Dermis microvascular lymphatic vessel endothelial cell (primary cell): ENCODE measurements around the gene RAB3D. TPM values are rescaled to one million over a fixed set of nuclear protein-coding genes. Genes with fewer than 3 reads are reported as not detected.
"Not testable (repeated sequence)": the region's sequence is repeated elsewhere in the genome, so short reads cannot be mapped to it uniquely, and the experiment has no call there.

Experiments
- DNase-seq, 2 donors: peaks; one replicate each; pipeline versions ENCODE4 v3.0.0 to v3.0.0-alpha.2; 2010; ENCODE audit warnings: low read depth in 2 of 2
- total RNA-seq: library from RNA; depleted of rRNA; stranded (reverse); fragments of >200 nt; gene quantifications from 2 replicates; pipeline ENCODE4 v1.2.1, GENCODE V29; 2014

The RAB3D gene
- total RNA-seq, 1 donor from 2014 or later, result 34.7 TPM

DNA sequence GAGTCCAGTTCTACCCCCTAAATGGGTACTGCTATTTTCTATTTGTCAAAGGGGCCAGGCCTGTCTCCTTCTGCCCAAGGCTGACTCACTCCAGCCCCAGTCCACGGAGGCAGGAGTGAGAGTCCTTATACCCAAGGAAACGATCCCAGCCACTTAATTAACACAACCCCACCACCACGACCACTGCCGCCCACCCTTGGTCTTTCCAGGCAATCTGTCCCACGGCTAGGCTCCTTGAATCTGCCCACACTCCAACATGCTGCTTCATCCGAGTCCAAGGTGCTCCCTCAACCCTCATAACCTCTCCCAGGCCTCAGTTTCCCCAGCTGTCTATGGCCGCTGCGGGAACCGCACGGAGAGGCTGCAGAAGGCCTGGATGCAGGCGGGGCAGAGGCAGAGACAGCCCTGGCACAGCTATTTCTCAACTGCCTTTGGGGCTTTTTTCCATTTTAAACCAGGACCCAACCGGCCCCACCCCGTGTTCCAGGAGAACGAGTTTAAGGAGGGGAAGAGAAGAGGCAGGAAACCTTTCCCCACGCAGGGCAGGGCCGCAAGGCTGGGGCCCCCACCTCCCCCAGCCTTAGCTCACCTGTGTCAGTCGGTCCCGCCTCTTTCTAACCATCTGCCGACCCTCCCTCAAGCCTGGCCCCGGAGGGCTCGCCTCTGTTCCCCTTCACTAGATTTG is 746 bp downstream of the RAB3D start:
- DNase-seq, result no peak

DNA sequence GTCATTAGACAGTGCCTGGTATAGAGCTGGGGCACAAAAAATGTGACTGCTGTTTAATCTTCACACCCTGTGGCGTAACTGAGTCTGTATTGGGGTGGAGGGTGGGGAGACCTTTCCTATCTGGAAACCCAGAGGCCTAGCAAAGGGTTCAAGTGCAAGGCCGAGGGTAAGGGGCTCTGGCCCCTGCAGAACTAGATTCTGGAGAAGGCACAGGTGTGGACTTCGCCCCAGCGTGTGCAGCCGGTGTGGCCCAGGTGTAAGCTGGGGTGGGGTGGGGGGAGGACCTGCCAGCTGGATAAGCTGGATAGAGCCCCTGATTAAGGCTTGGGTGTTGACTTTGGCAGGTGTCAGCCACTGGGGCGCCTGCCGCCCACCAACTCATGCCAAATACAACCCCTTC is 1.3 kb downstream of the RAB3D start:
- no peak for DNase-seq

DNA sequence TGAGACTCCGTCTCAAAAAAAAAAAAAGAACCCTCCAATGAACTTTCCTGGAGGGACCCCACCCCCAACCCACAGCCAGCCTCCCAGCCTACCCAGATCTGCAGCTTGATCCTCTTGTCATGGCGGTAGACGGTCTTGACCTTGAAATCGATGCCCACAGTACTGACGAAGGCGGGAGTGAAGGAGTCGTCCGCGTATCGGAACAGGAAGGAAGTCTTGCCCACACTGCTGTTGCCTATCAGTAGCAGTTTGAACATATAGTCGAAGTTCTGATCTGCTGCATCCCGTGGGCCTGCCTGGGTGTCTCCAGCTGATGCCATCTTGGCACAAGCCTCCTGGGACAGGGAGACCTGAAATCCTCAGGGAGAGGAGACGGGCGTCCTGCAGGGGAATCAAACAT is 2.4 kb downstream of the RAB3D start:
- no peak for DNase-seq

DNA sequence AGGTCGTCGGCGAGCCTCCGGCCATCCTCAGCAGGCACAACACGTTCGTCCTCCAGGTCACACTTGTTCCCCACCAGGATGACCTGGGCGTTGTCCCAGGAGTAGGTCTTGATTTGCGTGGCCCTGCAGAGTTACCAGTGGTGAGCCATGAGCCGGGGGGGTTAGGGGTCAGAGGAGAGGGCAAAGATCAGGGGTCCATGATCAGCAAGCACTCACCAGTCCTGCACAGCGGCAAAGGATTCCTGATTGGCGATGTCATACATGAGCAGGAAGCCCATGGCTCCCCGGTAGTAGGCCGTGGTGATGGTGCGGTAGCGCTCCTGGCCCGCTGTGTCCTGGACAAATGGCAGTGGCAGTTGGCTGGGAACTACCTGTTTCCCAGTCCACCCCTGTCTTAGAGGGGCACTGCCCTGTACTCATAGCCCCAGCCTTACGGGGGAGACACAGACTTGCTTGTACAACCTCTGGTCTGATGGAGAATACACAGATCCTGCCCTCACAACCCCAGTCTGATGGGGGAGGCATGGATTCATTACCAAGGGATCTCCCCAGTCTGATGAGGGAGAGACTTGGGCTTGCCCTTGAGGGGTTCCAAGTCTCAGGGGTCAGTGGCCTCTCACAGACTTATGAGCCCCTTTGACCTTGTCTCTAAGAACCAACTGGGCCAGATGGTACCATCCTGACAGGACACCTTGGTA is 3.9 kb downstream of the RAB3D start:
- DNase-seq, result no peak

DNA sequence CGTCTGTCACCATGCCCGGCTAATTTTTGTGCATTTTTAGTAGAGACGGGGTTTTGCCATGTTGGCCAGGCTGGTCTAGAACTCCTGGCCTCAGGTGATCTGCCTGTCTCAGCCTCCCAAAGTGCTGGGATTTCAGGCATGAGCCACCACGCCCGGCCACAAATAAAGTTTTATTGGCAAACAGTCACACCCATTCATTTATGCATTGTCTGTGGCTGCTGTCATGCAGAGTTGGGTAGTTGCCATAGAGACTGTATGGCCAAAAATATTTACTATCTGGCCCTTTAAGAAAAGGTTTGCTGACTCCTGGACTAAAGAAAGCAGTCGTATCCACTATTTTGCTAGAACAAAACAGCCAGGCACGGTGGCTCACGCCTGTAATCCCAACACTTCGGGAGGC is 5.6 kb downstream of the RAB3D start:
- not testable (repeated sequence) for DNase-seq

DNA sequence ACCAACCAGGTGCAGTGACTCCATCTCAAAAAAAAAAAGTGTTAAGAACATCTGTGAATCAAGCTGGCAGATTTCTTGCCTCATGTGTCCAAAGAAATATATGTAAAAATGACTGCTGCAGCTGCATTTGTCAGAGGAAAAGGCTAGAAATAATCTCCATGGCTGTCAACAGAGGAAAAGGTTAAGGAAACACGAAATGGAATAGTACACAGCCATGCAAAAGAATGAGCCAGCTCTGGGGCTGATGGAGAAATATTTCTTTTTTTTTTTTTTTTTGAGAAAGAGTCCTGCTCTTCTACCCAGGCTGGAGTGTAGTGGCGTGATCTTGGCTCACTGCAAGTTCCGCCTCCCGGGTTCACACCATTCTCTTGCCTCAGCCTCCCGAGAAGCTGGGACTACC is 6.6 kb downstream of the RAB3D start:
- DNase-seq, result no peak

DNA sequence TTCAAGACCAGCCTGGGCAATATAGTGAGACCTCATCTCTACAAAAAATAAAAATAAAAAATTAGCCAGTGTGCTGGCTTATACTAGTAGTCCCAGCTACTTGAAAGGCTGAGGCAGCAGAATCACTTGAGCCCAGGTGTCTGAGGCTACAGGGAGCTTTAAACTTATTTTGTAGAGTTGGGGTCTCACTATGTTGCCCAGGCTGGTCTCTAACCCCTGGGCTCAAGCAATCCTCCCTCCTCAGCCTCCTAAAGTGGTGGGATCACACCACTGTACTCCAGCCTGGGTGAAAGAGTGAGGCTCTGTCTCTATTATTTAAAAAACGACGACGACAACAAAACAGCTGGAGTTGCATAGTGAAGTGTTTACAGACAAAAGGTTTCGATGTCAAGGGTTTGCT is 8.0 kb downstream of the RAB3D start:
- no peak for DNase-seq

DNA sequence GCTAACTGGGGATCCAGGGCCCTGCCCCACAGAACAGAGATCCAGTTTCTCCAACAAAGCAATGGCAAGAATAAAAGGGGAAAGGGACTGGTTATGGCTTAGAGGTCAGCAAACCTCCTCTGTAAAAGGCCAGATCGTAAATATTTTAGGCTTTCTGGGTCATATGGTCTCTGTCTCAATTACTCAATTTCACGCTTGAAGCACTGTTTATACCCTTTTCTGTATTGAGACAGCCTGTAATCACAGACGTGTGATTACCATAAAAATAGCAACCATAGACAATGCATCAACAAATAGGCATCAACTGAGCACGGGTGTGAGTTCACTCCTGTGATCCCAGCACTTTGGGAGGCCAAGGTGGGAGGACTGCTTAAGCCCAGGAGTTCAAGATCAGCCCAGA is 9.3 kb downstream of the RAB3D start:
- DNase-seq, result no peak

DNA sequence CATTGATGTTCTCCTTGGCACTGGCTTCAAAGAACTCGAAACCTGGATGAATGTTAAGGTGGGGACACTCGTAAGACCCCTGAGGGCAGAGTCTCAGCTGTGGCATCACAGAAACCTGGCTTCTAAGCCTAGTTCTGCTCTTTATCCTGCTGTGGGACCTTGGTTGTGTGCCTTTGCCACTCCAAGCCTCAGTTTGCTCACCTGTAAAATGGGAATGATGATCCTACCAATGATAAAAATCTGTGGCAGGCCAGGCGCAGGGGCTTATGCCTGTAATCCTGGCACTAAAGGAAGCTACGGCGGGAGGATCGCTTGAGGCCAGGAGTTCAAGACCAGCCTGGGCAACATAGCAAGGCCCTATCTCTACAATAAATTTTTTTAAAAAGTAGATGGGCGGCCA is 13.9 kb downstream of the RAB3D start:
- no peak for DNase-seq

DNA sequence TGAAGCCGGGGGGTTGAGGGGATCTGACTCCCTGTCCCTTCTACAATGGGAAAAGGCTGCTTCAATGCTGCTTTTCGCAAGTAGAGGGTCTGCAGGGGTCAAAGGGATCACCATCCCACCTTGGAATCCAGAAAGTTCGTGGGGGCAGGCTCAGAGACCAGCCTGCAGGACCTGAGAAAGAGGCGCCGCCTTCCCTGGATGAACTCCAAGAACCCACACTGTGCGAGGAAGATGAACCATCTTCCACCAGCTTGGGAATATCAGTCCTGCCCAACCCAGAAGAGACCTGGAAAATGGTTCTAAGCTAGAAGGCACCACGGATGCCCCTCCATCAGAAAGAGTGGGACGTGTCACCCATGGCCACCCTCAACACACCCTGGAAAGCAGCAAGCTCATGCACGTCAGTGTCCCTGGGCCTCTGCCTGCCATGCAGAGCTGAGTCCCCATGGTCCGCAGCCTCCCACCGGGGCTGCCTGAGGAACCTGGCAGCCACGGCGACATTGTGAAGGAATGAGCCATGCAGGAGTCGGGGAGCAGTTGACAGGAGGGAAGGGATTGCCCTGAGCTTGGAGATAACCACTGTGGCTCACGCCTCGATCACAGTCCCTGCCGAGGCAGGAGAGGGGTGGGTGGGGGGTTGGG is 14.6 kb downstream of the RAB3D start:
- DNase-seq, result no peak

DNA sequence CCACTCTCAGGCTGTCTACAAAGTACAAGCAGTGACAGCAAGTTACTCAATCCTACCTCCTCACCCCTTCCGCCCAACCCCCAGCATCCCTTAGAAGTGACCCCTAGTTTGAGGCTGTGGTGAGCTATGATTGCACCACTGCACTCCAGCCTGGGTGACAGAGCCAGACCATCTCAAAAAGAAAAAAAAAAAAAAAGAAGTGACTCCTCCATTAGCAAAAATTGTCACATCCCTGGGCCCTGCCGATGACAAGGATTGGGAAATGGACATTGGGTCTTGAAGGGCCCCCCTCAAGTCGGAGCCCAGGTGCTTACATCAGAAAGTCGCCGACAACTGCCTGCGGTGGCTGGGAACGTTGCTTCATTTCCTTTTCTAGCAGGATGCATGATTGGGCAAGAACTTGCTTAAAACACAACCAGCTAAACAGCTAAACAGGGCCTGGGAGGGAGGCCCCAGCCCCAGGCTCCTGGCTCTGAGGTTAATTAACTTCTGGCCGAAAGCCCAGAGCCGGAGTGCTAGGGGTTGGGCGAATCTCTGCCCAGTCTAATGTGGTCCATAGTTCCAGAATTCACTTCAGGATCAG is 15.3 kb downstream of the RAB3D start:
- peak; percentile 65 to 78 for DNase-seq

DNA sequence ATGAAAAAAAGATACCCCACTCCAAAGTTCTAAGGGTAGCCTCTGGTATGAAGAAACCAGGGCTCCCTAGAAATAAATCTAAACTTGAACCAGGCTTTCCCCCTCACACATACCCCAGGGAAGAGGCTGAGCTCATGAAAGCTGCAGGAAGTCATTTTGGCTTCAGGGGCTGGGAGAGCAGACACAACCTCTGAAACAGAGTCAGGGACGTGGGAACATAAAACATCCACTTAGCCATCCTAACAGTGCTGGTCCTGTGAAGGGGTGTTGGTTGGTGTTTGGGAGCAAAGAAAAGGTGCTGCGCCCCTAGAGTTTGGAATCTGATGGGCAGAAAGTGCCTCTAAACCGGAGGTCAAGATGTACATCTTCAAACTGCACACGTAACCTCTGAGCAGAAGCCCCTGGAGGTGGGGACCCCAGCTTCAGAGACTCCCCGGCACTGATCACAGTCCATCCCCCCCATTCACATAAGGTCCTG is 15.8 kb downstream of the RAB3D start:
- DNase-seq, result no peak

DNA sequence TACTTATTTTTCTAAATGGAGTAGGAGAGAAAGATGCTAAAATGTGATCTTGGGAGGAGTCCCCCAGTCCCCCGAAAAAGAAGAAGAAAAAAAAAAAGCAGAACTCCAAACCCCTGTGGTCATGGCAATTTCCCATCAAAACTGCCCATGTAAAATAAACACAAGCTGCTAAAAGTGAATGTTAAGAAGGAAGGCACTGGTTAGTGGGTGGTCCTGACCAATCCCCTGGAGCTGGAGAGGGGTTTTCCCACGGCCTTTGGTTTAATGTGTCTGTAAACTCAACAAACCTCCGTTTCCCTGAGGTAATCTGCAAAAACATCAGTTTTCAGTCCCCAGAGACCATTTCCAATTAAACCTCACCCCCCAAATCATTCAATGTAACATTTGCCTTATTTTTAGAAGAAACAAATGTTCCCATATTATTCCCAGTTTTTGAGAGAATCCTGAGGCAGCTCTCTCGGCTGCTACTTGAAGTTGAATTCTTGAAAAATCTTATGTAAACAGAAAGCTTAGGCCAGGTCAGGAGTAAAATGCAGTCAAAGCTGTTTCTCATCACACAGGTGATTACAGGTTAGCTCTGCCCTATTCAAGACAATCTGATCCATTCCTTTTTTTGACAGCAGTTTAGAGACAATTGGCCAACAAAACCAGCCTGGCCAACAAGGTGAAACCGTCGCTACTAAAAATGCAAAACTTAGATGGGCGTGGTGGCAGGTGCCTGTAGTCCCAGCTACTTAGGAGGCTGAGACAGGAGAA is 17.0 kb downstream of the RAB3D start:
- no peak for DNase-seq

DNA sequence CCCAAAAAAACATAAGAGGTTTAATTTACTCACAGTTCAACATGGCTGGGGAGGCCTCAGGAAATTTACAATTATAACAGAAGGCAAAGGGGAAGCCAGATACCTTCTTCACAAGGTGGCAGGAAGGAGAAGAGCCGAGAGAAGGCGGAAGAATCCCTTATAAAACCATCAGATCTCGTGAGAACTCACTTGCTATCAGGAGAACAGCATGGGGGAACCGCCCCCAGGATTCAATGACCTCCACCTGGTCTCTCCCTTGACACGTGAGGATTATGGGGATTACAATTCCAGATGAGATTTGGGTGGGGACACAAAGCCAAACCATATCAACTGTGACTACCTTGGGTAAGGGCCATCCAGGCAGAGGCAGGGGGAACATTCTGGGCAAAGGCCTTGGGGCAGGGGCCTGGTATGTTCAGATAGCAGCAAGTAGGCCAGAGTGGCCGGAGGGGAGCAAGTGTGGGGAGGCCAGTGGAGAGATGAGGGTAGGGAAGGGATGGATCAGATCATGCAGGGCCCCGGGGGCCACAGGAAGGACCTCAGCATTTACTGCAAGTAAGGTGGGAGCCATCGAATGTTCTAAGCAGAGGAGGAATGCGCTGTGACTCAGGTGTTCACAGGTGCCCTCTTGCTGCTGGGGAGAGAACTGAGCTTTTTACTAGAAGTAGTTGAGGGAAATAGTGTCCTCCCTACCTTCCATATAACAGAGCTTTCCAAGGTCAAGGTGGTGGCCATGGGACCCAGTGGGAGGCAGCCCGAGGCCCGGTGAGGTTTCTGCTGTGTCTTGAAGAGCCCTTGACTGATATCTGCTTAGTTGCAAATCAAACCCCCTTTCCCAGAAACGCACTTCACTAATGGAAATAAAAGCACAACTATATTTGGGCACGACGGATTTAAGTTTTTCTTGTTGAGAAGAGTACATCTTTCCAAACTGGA is 18.0 kb downstream of the RAB3D start:
- no peak for DNase-seq

DNA sequence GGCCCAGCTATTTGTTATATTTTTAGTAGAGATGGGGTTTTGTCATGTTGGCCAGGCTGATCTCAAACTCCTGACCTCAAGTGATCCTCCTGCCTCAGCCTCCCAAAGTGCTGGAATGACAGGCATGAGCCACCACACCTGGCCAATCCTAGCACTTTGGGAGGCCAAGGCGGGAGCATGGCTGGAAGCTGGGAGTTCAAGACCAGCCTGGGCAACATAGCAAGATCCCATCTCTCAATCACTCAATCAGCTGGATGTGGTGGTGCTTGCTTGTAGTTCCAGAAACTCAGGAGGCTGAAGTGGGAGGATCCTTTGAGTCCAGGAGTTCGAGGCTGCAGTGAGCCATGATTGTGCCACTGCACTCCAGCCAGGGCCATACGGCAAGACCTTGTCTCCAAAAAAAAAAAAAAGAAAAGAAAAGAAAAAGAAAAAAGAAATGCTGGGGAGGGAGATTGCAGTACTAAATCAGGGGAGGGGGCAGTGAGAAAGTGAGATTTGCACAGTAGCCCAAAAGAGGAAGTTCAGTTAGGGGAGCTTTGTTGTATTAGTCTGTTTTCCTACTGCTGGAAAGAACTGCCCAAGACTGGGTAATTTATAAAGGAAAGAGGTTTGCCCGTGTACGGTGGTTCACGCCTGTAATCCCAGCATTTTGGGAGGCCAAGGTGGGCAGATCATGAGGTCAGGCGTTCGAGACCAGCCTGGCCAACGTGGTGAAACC is 19.0 kb downstream of the RAB3D start:
- not testable (repeated sequence) for DNase-seq

DNA sequence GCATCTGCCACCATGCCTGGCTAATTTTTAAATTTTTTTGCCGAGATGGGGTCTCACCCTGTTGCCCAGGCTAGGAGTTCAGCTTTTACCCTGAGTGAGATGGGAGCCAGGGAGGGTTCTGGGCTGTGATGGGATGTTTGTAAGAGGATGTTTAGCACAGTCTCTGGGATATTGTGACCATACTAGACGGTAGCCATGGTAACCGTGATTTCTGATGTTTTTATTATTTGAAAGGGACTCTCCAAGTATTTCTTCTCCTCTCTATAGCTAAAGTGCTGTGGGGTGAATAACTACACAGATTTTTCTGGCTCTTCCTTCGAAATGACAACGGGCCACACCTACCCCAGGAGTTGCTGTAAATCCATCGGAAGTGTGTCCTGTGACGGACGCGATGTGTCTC is 33.1 kb downstream of the RAB3D start:
- no peak for DNase-seq

DNA sequence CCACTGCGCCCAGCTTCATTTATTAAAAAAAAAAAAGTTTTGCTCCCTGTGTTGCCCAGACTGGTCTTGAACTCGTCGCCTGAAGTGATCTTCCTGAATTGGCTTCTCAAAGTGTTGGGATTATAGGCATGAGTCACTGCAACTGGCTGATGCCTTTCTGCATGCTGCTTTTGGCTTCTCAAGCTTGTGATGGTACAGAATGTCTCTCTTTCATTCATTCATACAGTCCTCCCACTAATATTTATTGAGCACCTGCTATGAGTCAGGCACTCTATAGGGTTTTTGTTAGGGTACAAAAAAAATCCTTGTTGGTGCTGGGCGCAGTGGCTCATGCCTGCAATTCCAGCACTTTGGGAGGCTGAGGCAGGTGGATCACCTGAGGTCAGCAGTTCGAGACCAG is 34.5 kb downstream of the RAB3D start:
- no peak for DNase-seq

DNA sequence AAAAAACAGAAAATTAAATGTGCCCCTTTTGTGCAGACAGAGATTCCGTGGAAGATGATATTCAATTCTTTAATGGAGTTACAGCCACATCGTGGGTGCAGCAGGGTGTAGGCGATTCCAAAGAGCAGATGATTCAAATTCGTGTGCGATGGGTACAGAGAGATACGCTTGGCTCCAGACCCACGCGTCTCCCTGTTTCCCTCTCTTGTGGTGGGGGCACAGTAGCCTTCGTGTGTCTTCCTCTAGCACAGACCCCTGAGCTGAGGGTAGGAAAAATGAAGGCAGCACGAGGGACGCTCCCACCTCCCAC is 38.7 kb downstream of the RAB3D start:
- no peak for DNase-seq

DNA sequence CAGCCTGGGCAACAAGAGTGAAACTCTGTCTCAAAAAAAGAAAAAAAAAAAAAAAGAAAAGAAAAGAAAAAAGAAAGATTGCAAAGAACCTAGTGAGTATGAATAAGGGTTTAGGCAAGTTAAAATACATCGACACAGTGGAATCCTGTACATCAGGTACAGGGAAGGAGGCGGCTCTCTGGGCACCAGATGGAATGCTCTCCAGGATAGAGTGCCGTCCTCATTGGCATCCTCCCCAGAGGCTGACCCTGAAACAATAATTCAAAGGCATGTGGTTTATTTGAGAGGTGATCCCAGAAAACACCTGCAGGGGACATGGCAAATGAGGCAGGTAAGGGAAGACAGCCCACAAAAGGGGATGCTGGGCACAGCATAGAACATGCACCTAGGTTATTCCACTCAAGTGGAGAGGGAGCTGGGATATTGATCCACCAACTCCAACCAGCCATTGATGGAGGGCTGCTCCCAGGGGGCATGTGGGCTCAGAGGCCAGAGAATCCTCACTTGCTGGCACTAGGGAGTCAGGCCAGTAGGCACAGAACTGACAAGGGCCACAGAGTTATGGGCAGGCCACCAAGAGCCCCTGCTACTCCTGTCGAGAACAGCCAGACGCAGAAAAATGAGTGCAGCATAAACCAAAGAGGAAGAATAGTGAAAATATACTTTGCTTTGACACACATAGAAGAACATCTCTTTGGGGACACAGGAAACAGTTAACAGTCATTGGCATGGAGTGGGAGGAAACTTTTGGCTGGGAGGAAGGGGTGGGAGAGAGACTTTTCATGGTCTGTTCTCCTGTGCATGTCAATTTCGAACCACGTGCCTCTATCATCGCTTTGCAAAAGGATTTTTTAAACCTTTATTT is 39.3 kb downstream of the RAB3D start:
- no peak for DNase-seq
